ENCODE measurements around the gene TRIAP1.
"Not testable (repeated sequence)": the region's sequence is repeated elsewhere in the genome, so short reads cannot be mapped to it uniquely, and the experiment has no call there.

The TRIAP1 gene

GRCh38 chr12:120445911-120446843 lies at the start of gene TRIAP1, which contains the start of gene GATC:
TRIAP1 (minus strand) TSS chr12:120446384; CDS start chr12:120446372, 12 bp downstream.
GATC (plus strand) TSS chr12:120446444; CDS start chr12:120446481, 37 bp downstream.
- peak; percentile 82 to 91 for DNase-seq

GRCh38 chr12:120495186-120495730 lies 49.1 kb upstream of the TRIAP1 start:
- no peak for DNase-seq

GRCh38 chr12:120490833-120491512 lies 44.8 kb upstream of the TRIAP1 start:
- DNase-seq, result no peak

- DNase-seq, result no peak
These were observed 44.1 kb upstream of the TRIAP1 start for GRCh38 chr12:120490325-120490724.

- DNase-seq, result no peak
These were observed 42.8 kb upstream of the TRIAP1 start for GRCh38 chr12:120489018-120489417.

- DNase-seq, result no peak
These were observed 42.0 kb upstream of the TRIAP1 start for GRCh38 chr12:120488057-120488640.

GRCh38 chr12:120487552-120487951 lies 41.4 kb upstream of the TRIAP1 start:
- not testable (repeated sequence) for DNase-seq

GRCh38 chr12:120485961-120486881 lies 40.0 kb upstream of the TRIAP1 start:
- DNase-seq, result no peak

GRCh38 chr12:120483621-120484020 lies 37.4 kb upstream of the TRIAP1 start:
- DNase-seq, result no peak

- DNase-seq, result peak in 1 of 2 donors; percentile 52
These were observed 35.0 kb upstream of the TRIAP1 start for GRCh38 chr12:120481022-120481767.

GRCh38 chr12:120480211-120480610 lies 34.0 kb upstream of the TRIAP1 start:
- DNase-seq, result no peak

GRCh38 chr12:120479458-120479857 lies 33.3 kb upstream of the TRIAP1 start:
- DNase-seq, result no peak

GRCh38 chr12:120475643-120476042 lies 29.5 kb upstream of the TRIAP1 start:
- no peak for DNase-seq

GRCh38 chr12:120474616-120474960 lies 28.4 kb upstream of the TRIAP1 start:
- no peak for DNase-seq

GRCh38 chr12:120473807-120474615 lies 27.8 kb upstream of the TRIAP1 start:
- DNase-seq, result no peak

- no peak for DNase-seq
These were observed 26.3 kb upstream of the TRIAP1 start for GRCh38 chr12:120472521-120472920.

GRCh38 chr12:120470150-120470784 lies 24.1 kb upstream of the TRIAP1 start:
- no peak for DNase-seq

- peak; percentile 97 to 98 for DNase-seq
These were observed 23.4 kb upstream of the TRIAP1 start, which contains the start of gene SRSF9 for GRCh38 chr12:120469450-120470149. SRSF9 (minus strand) TSS chr12:120469748; CDS start chr12:120469609, 139 bp downstream.

- peak; percentile 46 to 63 for DNase-seq
These were observed 22.8 kb upstream of the TRIAP1 start for GRCh38 chr12:120468821-120469449.
